HCT116 (cell line): ENCODE data around the gene CREB3L1.

Experiments
- CTCF ChIP-seq, 3 experiments: fragments of 200-600 bp in 1 of 3; sonication (generic) in 1 of 3; IDR thresholded peaks in 2 of 3; conservative IDR thresholded peaks in 1 of 3; 2 replicates each; pipeline ENCODE4 v1.5.1; 2012 to 2017; ENCODE audit warnings: low read depth in 2 of 3, low read length in 2 of 3, antibody characterized with exemption in 1 of 3, borderline replicate concordance in 1 of 3, control low read depth in 1 of 3, mild to moderate bottlenecking in 1 of 3, mixed read lengths in 1 of 3, mixed run types in 1 of 3, moderate library complexity in 1 of 3; ENCODE audit not compliant: insufficient read depth in 1 of 3
- EGR1 ChIP-seq: IDR thresholded peaks from 2 replicates; pipeline ENCODE4 v1.6.1; 2012; ENCODE audit warnings: low read depth
- ELF1 ChIP-seq: IDR thresholded peaks from 2 replicates; pipeline ENCODE4 v1.6.1; 2012; ENCODE audit warnings: low read depth, borderline replicate concordance
- EZH2 ChIP-seq: fragments of 200-600 bp; sonication (generic); IDR thresholded peaks from 2 replicates; pipeline ENCODE4 v1.6.1; 2017; ENCODE audit warnings: antibody characterized with exemption, mixed run types
- EZH2phosphoT487 ChIP-seq: fragments of 200-600 bp; IDR thresholded peaks from 2 replicates; pipeline ENCODE4 v1.6.1; 2018; ENCODE audit warnings: antibody characterized with exemption, borderline replicate concordance
- POLR2A ChIP-seq: IDR thresholded peaks from 2 replicates; pipeline ENCODE4 v1.7.0; 2011; ENCODE audit warnings: borderline replicate concordance; ENCODE audit not compliant: insufficient read depth, insufficient read length; ENCODE audit errors: extremely low read depth
- POLR2AphosphoS5 ChIP-seq: IDR thresholded peaks from 2 replicates; pipeline ENCODE4 v1.6.1; 2011; ENCODE audit warnings: mild to moderate bottlenecking, low read depth, low read length, moderate library complexity
- SIN3A ChIP-seq: IDR thresholded peaks from 2 replicates; pipeline ENCODE4 v1.6.1; 2012; ENCODE audit warnings: low read depth
- YY1 ChIP-seq: IDR thresholded peaks from 2 replicates; pipeline ENCODE4 v1.6.1; 2011; ENCODE audit warnings: low read length, low read depth, moderate library complexity, mild to moderate bottlenecking; ENCODE audit not compliant: insufficient replicate concordance; ENCODE audit errors: extremely low read depth
- ZFX ChIP-seq: fragments of 450-650 bp; IDR thresholded peaks from 2 replicates; pipeline ENCODE4 v1.6.1; 2017
- ZNF274 ChIP-seq: fragments of 200-500 bp; sonication (Bioruptor generic); IDR thresholded peaks from 2 replicates; pipeline ENCODE4 v1.6.1; 2014; ENCODE audit warnings: mild to moderate bottlenecking, low read depth, low read length, inconsistent platforms

- TF ChIP-seq ELF1: no peak
- no peak for TF ChIP-seq CTCF (IDR thresholded peaks at IDR 0.05 in 2 of 3, conservative IDR thresholded peaks at IDR 0.05 in 1 of 3; ENCODE audit: borderline replicate concordance in 1 of 3, insufficient read depth in 1 of 3, low read depth in 2 of 3, low read length in 2 of 3)
- TF ChIP-seq POLR2A: no peak
- TF ChIP-seq EZH2: no peak
- TF ChIP-seq EGR1: no peak
- TF ChIP-seq SIN3A: no peak
- TF ChIP-seq POLR2AphosphoS5: no peak
- no peak for TF ChIP-seq EZH2phosphoT487
- TF ChIP-seq YY1: no peak
- TF ChIP-seq ZFX: no peak
- no peak for TF ChIP-seq ZNF274
These were observed 25.0 kb upstream of the CREB3L1 start for GRCh38 chr11:46252373-46252914.
